H1 (cell line): ENCODE results near the gene SNX21. TPM values are rescaled to one million over a fixed set of nuclear protein-coding genes. Genes with fewer than 3 reads are reported as not detected.

Source experiments
- USF2 ChIP-seq: IDR thresholded peaks from 2 replicates; pipeline ENCODE4 v1.6.1; 2011; ENCODE audit warnings: low read length, improper control_type of control experiment
- polyA plus RNA-seq, 7 experiments: library from polyadenylated mRNA; depleted of rRNA in 3 of 7; stranded (reverse) in 5 of 7; unstranded in 2 of 7; fragments of >200 nt in 5 of 7; fragments of 200-250 nt in 2 of 7; gene quantifications; 1 replicate in 5 of 7; 2 replicates in 1 of 7; 4 replicates in 1 of 7; pipeline versions ENCODE4 v1.2.1 to v1.2.3, GENCODE V29; 2011 to 2013; ENCODE audit warnings: missing spikeins in 2 of 7, mixed read lengths in 2 of 7
- total RNA-seq: library from RNA; stranded (reverse); fragmentation: NEBNext Ultra II Directional; extraction: Animal tissue kit (Norgen Biotek cat#: 25700); gene quantifications from 2 replicates; pipeline ENCODE4 v1.2.1, GENCODE V29; 2021

Gene SNX21
- total and polyA plus RNA-seq, 2 of the 8 experiments (the other 6 are each of a cell fraction or from before 2014, with no cell fraction given): 15.8 to 16.8 TPM

GRCh38 chr20:45819466-45819865 lies 14.1 kb upstream of the SNX21 start (continued):
- TF ChIP-seq USF2: no peak
